Spleen (tissue), 7 donors: ENCODE results near the gene TSSK2.

ENCODE experiments used
- CTCF ChIP-seq, 11 experiments: fragments of 200-600 bp in 7 of 11; fragments of 450-650 bp in 4 of 11; sonication (generic) in 4 of 11; IDR thresholded peaks in 8 of 11; conservative IDR thresholded peaks in 3 of 11; 1 replicate in 7 of 11; 2 replicates in 4 of 11; pipeline versions ENCODE4 v1.4.0 to v1.8.0; 2016 to 2021; ENCODE audit warnings: antibody characterized with exemption in 11 of 11, inconsistent platforms in 4 of 11, mild to moderate bottlenecking in 1 of 11
- POLR2A ChIP-seq, 3 donors: fragments of 450-650 bp; IDR thresholded peaks; one replicate each; pipeline ENCODE4 v1.5.1; 2017; ENCODE audit warnings: antibody characterized with exemption in 3 of 3, mild to moderate bottlenecking in 1 of 3
- POLR2AphosphoS5 ChIP-seq, 3 donors: sonication (generic); formaldehyde crosslinking; IDR thresholded peaks; one replicate each; pipeline ENCODE4 v1.5.1; 2017; ENCODE audit warnings: antibody characterized with exemption in 3 of 3
- donor health status: DM: no; HTN: no; CAD: no; lungs with moderate emphysema.
- donor health status: DM: no; HTN: no; CAD: no.
- donor health status: DM: no; HTN: no; CAD: no.

DNA sequence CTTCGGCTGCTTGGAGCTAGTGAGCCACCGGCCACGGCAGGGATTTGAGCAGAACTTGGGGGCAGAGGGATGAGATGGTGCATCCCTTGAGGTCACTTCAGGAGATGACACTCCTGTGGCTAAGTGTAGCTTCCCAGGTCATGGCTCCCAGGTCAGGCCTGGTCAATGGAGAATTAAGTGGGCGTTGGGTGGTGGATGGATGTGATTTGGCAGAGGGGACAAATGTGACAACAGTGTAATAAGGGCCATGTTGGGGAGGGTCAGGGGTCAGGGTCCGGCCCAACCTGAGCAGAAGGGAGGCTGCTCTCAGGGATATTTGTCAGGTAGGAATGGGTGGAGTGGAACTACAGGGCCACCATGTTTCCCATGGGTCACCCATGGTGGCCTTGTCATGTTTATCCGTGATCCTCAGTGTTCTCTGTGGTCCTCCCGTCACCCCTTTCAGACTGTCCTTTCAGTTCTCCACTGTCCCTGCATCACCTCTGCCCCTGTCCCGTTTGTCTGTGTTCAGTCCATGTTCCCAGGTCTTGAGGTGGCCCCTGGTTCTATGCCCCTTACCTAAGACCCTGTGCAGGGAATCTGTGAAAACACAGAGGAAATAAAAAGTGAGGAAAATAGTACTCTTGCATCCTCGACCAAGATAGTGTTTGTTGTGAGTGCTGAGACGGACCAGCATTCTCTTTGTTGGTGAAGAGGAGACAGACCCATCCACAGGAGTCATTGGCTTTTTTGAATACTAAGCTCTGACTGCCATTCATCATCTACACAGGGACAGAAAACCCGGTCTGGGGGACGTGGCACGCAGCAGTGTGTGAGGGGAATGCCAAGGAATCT, 41.3 kb downstream of the TSSK2 start:
- no peak for TF ChIP-seq CTCF (IDR thresholded peaks at IDR 0.05 in 8 of 11, conservative IDR thresholded peaks at IDR 0.05 in 3 of 11)
- TF ChIP-seq POLR2A (IDR thresholded peaks at IDR 0.05), result no peak
- TF ChIP-seq POLR2AphosphoS5 (IDR thresholded peaks at IDR 0.05), result no peak
